Head of caudate nucleus (tissue), 42 donors: ENCODE data around the gene ADAMTS2.

Experiments used
- DNase-seq, 42 donors: peaks; one replicate each; pipeline versions ENCODE4 v3.0.0 to v3.0.0-alpha.2; 2020 to 2021; ENCODE audit warnings: mixed read lengths in 7 of 42
- intact Hi-C: fragments of 100-400 bp; cut with DNase I; formaldehyde crosslinking; loops from one replicate; pipeline ENCODE4 v1.15.0; 2022

The ADAMTS2 gene

DNA sequence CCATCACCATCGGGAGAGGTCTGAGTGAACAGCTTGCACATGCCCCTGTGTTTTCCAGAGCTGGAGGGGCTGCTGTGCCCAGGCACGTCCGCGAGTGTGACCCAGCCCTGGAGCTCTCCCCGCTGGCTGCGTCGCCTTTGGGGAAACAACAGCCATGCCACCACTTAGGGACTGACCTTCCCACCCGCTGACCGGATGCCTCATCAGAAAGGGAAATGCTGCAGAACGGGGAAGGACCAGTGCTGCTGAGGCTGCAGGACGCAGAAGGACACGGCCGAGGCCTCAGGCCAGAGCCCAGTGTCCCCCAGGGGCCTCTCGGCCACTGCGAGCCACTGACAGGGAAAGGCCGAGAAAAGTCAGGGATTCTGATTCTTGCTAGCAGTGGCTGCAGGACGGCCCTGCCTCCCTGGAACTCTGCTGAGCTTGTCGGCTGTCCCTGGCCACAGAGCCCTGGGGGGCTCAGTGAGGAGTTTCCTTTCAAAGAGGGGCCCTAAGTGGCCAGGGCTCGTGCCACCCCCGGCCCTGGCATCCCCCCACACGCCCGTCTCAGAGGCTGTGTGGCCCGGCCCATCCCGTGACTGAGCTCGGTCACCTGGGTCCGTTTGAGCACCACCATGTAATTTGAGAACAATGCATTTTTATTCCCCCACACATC, 154.3 kb downstream of the ADAMTS2 start:
- DNase-seq = no peak
- intact Hi-C loops = no loop called here

DNA sequence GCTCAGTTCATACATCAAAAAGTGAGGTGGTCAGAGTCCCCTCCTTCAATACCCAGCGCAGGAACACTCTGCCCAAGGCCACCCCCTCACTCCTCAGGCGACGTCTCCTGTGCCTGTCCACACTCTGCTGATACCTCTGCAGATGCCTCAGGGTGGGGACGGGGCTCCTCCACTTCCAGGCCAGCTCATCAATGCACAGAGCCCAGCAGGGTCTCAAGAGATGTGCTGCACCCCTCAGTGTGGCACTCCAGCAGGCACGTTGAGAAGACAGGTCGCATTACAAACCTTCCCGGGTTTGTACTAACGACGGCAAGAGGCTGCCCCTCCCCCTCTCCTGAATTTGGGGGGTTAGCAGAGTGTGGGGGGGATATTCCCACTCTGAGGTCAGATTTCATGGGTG, 156.6 kb downstream of the ADAMTS2 start:
- intact Hi-C loops = no loop called here
- no peak for DNase-seq

DNA sequence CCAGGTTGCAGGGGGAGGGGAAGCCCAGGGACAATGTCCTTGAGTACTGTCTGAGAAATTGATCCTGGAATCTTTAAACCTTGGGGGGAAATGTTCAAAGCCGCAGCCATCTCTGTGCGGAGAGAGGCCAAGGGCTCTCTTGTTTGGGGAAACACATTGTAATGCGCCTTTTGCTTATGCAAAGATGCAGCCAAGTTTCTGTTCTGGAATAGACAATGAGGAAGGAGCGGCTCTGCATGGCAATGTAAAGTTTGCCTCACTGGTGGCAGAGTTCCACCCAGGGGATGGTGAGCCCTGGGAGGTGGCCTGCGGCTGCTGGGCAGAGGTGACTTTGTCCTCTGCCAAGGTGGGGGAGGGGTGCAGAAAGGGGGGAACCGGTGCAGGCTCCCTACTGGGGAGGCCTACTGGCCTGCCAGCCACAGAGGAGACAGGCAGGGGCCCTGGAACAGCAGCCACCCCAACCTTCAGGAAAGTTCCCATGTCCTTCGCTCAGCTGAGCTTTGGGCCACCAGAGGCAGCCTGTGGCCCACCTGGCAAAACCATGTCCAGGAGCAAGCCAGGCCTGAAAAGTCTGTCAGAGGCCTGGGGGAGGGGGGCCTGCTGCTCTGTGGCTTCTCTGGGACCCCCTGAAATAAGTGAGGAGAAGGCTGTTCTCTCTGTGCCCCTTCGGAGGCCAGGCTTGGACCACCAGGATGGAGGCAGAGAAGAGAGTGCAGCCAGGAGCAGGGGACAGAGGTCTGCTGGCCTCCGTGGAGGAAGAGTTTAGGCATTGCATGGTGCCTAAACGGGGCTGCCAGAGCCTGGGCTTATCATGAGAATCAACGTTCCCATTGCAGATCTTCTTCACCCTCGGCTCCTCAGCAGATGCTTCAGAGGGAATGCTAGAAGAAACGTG, 157.3 kb downstream of the ADAMTS2 start:
- DNase-seq = peak in 13 of 42 donors; percentile 5 to 49 (median 27)
- intact Hi-C loops = no loop called here

DNA sequence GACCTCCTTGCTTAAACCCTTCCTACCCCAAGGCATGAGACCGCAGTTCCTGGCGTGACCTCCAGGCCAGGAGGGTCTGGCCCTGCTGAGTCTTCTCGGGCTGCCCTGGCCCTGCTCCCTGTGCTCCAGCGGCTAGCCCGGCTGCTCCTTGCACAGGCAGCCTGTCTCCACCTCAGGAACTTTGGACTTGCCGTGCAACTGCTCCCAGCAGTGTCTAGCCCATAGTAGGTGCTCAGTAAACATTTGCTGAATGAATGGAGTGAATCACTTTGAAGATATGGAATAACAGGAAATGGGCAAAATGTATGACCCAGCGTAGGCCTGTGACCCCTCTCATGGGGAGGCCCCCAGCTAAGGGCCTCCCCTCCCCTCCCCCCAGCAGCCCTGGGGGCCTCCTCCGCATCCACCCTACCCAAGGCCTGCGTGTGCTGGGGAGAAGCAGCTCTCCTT, 158.0 kb downstream of the ADAMTS2 start:
- no peak for DNase-seq
- intact Hi-C loops = no loop called here

DNA sequence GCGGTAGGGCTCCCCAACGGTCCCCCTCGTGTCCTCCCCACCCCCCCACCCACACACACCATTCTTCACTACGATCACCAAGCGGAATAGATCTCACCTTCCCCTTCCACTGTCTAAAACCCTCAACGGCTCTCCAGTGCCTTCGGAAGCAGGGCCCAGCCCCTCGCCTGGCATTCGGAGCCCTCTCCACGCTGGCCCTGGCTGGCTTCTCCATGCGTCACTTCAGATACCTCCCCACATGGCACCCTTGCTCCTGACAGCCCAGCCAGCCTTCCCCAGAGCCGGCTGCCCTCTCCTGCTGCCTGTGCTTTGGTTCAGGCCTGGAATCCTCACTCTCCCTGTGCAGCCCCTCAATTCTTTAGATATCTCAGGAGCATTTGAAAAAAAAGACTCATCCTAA, 158.5 kb downstream of the ADAMTS2 start:
- intact Hi-C loops = no loop called here
- DNase-seq = no peak

DNA sequence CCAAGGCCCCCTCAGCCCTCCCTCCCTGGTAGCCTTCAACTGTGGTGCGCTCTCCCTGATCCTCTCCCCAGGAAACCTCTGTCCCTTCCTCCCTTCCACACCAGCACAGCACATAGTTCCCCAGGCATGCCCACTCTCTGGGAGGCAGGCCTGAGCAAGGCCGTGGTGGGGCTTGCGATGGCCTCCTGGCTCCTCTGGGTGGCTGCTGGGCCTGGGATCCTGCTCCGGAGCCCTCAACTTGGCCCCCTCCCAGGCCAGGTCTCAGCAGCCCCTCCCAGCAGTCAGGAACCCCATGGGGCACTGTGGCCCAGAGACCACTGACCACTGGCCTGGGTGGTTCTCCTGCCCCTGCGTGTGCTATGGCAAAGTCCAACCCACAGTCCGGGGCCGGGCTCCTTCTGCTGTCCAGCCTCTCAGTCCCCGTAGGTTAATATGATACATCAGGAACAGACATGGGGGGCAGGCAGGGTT, 159.3 kb downstream of the ADAMTS2 start:
- no peak for DNase-seq
- intact Hi-C loops = no loop called here

DNA sequence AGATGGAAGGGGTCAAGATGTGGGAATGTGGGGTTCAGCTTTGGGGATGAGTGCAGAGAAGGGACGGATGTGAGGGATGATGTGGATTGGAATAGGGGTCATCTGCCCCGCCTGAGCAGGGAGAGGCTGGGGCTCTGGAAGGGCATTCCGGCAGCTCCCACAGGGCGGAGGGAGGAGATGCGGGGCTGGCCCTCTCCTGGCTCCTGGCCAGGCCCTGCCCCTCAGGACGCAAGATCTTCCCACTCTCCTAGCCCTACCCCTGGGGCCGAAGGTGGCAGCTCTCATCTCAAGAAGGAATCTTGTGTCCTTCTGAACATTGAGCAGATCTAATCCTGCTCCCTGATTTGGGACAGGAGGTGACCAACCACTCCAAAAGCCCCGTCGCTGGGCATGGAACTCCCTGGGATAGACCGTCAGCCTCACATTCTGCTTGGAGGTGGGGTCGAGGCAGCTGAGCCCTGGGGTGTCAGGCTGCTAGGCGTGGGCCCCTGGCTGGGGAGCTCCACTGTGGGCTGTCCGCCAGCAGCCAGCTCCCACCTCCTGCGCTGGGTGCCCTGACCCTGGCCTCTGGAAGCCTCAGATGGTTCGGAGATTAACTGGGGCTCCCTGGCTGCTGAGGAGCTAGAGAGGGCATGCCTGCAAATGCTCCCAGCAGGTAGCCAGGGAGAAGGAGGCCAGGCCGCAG, 159.9 kb downstream of the ADAMTS2 start:
- DNase-seq = no peak
- intact Hi-C loops = no loop called here

DNA sequence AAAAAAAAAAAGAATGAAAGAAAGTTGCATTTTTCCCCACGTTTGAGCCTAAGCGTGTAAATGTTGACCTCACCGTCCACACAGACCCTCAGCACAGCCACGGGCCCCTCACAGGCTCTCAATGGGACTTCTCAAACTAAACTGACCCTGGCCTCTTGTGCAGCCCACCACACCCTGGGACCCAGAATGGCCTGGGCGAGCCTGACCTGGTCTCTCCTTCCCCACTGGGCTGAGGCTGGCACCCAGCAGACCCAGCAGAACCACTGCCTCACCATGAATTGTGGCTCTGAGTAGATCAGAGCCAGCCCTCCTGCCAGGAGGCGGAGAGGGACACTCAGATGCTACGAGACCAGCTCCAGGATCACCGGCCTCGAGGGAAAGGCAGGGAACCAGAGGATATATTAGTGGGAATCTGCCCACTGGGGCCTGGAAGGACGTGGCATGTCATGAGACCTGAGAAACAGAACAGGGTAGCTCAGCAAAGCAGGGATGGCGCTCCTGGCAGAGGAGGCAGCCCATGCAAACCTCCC, 160.7 kb downstream of the ADAMTS2 start:
- intact Hi-C loops = no loop called here
- DNase-seq = no peak

DNA sequence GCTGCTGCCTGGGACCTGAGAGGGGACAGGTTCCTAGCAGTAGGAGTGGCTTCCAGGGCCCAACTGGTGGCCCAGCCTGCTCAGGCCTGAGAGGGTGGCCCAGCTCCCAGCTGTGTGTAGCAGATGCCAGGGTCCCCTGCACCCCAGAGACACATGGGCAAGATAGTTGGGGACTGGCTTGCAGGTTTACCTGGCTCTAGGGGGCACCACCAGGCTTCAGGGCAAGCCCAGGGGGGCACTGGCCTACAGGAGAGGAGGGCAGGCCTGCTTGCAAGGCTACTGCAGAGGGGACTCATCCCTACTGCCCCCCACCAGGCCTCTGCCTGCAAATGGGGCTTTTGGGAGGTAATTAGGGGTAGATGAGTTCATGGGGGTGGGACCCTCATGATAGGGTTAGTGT, 161.8 kb downstream of the ADAMTS2 start:
- intact Hi-C loops = no loop called here
- DNase-seq = no peak

DNA sequence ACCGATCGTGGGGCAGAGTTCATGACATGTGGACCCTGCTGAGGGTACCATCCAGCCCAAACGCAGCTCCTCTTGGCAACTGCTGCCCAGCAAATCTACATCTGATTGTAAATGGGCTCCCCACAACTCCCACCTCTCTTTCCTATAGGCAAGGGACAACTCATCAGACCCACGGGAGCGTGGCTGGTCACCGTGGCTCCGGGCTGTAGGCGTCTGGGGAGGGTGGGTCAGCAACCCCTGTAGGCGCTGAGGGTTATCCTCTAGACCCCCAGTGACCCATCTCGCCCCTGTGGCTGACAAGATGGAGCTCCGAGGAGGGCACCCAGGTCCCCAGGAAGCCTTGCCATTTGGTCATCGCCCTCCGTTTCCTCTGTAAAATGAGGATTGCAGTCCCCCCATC, 162.7 kb downstream of the ADAMTS2 start:
- intact Hi-C loops = no loop called here
- no peak for DNase-seq

DNA sequence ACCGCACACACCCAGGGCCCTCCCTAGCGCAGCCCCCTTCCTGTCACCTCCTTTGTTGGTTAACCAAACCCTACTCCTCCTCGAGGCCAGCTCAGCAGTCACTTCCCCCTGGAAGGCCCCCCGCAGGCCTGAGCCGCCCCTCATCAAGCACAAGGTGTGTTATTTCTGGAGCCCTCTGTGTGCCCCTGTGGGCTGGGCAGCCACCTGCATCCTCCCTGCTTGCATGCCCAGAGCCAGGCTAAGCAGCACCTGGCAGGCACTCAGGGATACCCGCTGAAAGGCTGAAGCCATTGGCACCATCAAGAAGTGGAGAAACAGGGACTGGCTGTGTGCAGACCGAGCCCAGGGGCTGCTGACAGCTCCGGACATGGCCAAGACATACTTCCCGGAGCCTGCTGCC, 163.3 kb downstream of the ADAMTS2 start:
- no peak for DNase-seq
- intact Hi-C loops = no loop called here

DNA sequence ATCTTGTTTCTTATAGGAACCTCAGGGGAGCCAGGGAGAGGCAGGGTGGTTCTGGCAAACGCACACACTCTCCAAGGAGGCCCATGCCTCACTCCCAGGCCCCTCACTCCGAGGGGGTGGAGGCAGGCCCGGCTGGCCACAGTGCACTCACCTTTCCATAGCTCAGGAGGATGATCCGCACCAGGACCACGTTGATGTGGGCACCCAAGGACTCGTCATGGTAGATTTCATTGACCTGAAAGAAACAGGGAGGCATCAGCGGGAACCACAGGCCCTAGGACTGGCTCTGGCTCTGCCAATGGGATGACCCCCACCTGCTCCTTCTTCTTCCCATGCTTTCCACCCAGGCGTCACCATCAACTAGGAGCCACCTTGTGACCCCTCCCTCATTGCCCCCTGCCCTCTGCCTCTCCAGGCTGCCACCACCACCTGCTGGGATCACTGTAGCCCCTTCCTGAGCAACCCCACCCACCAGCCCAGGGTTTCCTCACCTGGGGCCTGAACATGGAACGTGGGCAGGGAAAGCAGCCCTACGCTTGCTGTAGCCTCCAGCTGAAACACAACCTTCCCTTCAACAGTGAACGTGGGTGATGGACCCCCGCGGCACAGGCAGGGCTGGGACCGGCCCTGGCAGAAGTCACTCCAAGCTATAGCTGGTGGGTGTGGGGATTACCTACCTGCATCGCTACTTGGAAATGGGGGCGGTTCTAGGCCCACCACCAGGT, 164.2 kb downstream of the ADAMTS2 start:
- intact Hi-C loops = no loop called here
- DNase-seq = no peak

DNA sequence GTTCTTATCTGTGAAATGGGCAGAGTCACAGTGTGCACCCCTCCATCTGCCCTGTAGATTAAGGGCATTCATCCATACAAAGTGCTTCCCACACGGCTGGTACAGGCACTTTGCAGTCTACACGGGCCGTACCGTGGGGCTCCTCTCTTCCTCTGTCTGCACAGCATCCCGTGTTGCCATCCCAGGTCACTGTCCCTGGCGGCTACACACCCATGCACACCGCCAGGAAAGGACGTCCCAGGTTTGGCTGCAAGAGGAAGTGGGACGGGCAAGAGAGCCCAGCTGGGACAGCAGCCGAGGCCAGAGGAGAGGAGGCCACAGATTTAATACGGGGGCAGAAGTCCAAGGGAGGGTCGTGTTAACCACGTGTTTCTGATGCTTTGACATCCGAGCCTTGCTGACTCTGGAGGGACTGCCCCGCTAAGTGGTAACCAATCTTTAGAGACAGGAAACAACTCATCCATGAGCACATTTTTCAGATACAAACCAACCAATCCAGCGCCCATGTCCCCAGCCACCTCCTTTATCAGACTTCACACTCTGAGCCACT, 165.1 kb downstream of the ADAMTS2 start:
- no peak for DNase-seq
- intact Hi-C loops = no loop called here

DNA sequence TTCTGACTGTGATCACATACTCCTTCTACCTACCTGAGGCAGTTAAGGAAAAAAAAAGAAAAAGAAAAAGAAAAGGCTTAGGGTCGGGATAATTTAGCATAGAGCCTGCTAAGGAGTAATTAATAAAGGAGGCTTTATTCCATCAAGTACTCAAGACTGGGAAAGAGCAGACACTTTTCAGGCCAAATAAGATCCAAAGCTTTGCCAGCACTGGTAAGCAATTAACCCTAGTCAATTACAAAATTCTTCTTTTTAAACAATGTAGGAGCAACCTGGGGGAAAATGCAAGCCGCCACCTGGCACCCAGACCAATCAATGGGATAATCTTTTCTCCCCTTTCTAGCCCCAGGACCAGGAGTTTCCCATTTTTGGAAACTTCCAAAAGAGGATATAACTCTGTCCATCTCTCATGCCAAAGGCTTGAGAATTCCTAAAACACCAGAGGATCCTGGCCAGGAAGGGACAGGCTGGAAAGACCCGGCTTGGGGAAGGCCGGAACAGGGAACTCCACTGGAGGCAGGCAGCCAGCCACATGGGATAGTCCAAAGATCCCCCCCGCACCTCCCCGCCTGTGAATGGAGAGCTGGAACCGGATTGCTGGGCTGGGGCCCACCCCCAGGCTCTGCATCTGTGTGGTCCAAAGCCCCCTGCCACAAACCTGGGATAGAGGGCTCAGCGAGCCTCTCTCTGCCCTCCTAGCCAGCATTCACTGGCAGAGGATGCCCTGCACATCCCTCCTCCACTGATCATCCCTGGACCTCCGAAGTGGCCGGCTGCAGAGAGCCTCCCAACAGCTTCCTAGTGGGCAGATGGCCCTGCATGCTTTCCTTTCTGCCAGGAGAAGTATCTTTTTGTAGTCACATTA, 167.3 kb downstream of the ADAMTS2 start:
- DNase-seq = peak in 2 of 42 donors; percentile 22 to 33
- intact Hi-C loops = loop anchor here (10.0 kb wide), 1 partner anchor 167 kb away; the partner anchor contains the start of gene ADAMTS2

DNA sequence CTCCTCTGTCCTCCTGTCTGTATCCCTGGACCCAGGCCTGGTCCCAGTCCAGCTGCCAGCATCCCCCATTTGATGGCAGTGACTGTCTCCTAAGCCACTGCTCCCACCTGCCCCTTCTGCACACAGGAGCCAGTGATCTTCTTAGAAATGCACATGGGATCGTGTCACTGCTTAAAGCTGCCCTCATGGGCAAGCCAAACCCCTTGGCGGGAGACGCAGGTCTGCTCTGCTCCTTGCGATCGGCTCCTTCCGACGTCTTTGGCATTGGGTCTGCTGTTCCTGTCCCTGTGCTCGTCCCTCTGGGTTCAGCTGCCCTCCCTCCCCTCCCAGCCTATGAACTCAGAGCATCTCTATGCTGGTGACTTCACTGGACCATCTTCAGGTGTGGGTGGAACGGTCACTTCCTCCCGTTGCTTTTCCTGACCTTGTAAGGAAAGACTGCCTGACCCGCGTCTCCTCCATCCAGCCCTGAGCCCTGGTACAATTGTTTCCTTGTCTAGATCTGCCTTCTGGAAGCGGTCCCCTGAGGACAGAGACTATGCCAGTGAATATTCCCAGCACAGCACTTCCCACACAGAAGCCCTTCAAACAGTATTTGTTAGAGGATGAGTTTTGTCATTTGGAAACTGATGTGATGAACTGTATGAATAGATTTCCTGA, 168.6 kb downstream of the ADAMTS2 start:
- DNase-seq = peak in 14 of 42 donors; percentile 11 to 66 (median 23)
- intact Hi-C loops = loop anchor here (10.0 kb wide), 1 partner anchor 168 kb away; the partner anchor contains the start of gene ADAMTS2

DNA sequence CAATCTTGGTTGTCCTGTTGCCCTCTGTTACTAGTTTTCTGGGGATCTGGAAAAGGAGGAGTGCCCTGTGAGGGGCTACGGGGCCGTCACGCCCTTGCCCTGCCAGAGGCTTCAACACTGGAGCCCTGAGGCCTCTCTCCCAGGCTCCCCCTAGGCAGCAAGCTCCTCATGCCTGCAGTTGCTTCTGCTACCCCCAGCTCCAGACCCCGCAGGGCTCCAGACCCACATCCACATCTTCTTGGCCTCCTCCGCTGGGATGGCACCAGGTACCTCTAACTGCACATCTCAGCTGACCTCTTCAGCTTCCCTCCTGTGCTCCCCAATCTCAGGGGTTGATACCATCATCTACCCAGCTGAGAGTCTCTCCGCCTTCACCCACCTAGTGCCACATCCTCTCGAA, 169.1 kb downstream of the ADAMTS2 start:
- DNase-seq = no peak
- intact Hi-C loops = loop anchor here (10.0 kb wide), 1 partner anchor 169 kb away; the partner anchor contains the start of gene ADAMTS2
